ENCODE results near the gene SLITRK6. TPM values are rescaled to one million over a fixed set of nuclear protein-coding genes. Genes with fewer than 3 reads are reported as not detected.

Gene SLITRK6, protein sequence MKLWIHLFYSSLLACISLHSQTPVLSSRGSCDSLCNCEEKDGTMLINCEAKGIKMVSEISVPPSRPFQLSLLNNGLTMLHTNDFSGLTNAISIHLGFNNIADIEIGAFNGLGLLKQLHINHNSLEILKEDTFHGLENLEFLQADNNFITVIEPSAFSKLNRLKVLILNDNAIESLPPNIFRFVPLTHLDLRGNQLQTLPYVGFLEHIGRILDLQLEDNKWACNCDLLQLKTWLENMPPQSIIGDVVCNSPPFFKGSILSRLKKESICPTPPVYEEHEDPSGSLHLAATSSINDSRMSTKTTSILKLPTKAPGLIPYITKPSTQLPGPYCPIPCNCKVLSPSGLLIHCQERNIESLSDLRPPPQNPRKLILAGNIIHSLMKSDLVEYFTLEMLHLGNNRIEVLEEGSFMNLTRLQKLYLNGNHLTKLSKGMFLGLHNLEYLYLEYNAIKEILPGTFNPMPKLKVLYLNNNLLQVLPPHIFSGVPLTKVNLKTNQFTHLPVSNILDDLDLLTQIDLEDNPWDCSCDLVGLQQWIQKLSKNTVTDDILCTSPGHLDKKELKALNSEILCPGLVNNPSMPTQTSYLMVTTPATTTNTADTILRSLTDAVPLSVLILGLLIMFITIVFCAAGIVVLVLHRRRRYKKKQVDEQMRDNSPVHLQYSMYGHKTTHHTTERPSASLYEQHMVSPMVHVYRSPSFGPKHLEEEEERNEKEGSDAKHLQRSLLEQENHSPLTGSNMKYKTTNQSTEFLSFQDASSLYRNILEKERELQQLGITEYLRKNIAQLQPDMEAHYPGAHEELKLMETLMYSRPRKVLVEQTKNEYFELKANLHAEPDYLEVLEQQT
- total RNA-seq: 10 to 100 TPM in 1 of 3 donors, 1 to 10 TPM in 1, under 1 TPM in 1; under 0.01 to 19.0 (median 7.9) TPM

- TF ChIP-seq POLR2A (IDR thresholded peaks at IDR 0.05) (no peak), POLR2AphosphoS5 (IDR thresholded peaks at IDR 0.05) (no peak)
- TF ChIP-seq, protein P1, sequence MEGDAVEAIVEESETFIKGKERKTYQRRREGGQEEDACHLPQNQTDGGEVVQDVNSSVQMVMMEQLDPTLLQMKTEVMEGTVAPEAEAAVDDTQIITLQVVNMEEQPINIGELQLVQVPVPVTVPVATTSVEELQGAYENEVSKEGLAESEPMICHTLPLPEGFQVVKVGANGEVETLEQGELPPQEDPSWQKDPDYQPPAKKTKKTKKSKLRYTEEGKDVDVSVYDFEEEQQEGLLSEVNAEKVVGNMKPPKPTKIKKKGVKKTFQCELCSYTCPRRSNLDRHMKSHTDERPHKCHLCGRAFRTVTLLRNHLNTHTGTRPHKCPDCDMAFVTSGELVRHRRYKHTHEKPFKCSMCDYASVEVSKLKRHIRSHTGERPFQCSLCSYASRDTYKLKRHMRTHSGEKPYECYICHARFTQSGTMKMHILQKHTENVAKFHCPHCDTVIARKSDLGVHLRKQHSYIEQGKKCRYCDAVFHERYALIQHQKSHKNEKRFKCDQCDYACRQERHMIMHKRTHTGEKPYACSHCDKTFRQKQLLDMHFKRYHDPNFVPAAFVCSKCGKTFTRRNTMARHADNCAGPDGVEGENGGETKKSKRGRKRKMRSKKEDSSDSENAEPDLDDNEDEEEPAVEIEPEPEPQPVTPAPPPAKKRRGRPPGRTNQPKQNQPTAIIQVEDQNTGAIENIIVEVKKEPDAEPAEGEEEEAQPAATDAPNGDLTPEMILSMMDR (IDR thresholded peaks at IDR 0.05): no peak
- no peaks in the 10 kb centered on the region for H3K36me3 ChIP-seq
- H3K4me3 ChIP-seq: peak within 1 kb of the TSS in 2 of 3 donors; percentile 31 to 56
- no peaks in the 10 kb centered on the region for H3K9me3 ChIP-seq
- DNase-seq (ENCODE audit: low spot score in 2 of 2): no peak
- intact Hi-C loops (cut with DNase I; ENCODE audit: low total_unique reads): no loop called here
- no peaks in the 10 kb centered on the region for H3K27me3 ChIP-seq
- no peaks in the 10 kb centered on the region for H3K4me1 ChIP-seq
- H3K27ac ChIP-seq: no peak within 1 kb of the TSS
Observed at GRCh38 chr13:85799097-85799582, at the start of gene SLITRK6. TSS of gene SLITRK6 (minus strand) at chr13:85799419. CDS start at chr13:85796508, 2,911 bp downstream.

DNA sequence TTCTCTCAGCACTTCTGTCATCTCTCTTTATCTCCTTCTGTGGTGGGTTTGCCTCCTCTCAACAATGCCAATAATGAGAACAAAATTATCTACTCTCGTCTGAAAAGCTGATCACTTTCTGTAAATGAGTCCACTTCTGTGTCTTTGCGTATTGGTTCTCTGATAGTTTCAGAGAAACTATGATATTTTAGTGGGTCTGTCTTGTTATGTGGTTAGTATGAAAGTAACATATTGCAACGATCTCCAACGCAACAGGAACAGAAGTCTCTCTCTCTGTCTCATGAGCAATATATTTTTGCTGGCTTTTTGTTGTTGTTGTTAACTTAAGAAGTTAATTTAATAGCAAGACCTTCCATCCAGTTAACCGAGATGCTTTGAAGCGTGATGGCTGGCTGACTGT, 47.8 kb upstream of the SLITRK6 start:
- no peak overlapping the region for H3K4me3 ChIP-seq
- intact Hi-C loops (cut with DNase I; ENCODE audit: low total_unique reads): no loop called here
- no peak for DNase-seq (ENCODE audit: low spot score in 2 of 2)

GRCh38 chr13:85841427-85841826, 42.2 kb upstream of the SLITRK6 start:
- DNase-seq (ENCODE audit: low spot score in 2 of 2): no peak
- H3K4me3 ChIP-seq: no peak overlapping the region

More for the DNA sequence above, 47.8 kb upstream of the SLITRK6 start:
- Histone ChIP-seq H3K4me1 (no peaks in the 10 kb centered on the region), H3K36me3 (no peaks in the 10 kb centered on the region), H3K27me3 (no peaks in the 10 kb centered on the region), H3K27ac (no peak overlapping the region), H3K9me3 (peaks cover 7 to 9% of the 10 kb centered on the region in 2 donors)
- TF ChIP-seq POLR2AphosphoS5 (IDR thresholded peaks at IDR 0.05): no peak
- TF ChIP-seq POLR2A (IDR thresholded peaks at IDR 0.05): no peak
- TF ChIP-seq, protein P1 (IDR thresholded peaks at IDR 0.05): no peak

DNA sequence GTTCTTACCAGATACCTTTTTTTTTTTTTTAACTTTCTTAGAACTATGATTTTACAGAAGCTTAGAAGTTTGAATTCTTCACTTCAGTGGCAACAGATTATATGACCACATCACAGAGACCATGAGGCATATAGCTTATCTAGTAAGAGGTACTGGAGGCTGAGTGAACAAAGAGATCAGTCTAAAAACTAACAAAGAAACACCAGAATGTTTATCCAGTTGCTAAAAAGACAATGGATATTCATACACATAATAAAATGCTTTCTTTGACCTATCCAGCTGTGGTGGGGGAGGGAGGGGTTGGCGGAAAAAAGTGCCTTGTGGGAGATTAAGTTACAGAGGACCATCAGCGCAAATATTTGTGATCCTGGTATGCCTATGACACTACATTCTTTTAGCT, 34.7 kb upstream of the SLITRK6 start:
- TF ChIP-seq, protein P1 (IDR thresholded peaks at IDR 0.05): no peak
- no peak for TF ChIP-seq POLR2AphosphoS5 (IDR thresholded peaks at IDR 0.05)
- no peaks in the 10 kb centered on the region for H3K36me3 ChIP-seq
- intact Hi-C loops (cut with DNase I; ENCODE audit: low total_unique reads): no loop called here

More at GRCh38 chr13:85841427-85841826, 42.2 kb upstream of the SLITRK6 start:
- no peaks in the 10 kb centered on the region for H3K27me3 ChIP-seq
- TF ChIP-seq POLR2A (IDR thresholded peaks at IDR 0.05): no peak
- no peak for TF ChIP-seq POLR2AphosphoS5 (IDR thresholded peaks at IDR 0.05)
- TF ChIP-seq, protein P1 (IDR thresholded peaks at IDR 0.05): no peak
- no peaks in the 10 kb centered on the region for H3K36me3 ChIP-seq
- intact Hi-C loops (cut with DNase I; ENCODE audit: low total_unique reads): no loop called here
- H3K27ac ChIP-seq: no peak overlapping the region
- H3K9me3 ChIP-seq: no peaks in the 10 kb centered on the region
- no peaks in the 10 kb centered on the region for H3K4me1 ChIP-seq

More for the DNA sequence above, 34.7 kb upstream of the SLITRK6 start:
- DNase-seq (ENCODE audit: low spot score in 2 of 2): no peak
- Histone ChIP-seq H3K9me3 (no peaks in the 10 kb centered on the region), H3K27me3 (no peaks in the 10 kb centered on the region), H3K27ac (no peak overlapping the region), H3K4me3 (no peak overlapping the region), H3K4me1 (no peaks in the 10 kb centered on the region)

Data from breast epithelium (tissue), 4 donors.